K562 (cell line): Measurements from ENCODE around the gene OCA2. TPM values are rescaled to one million over a fixed set of nuclear protein-coding genes. Genes with fewer than 3 reads are reported as not detected.

Experiments used
- ATAC-seq: fragments of 200-7000 bp; cut with Tn5 transposase; 3 replicates; pipeline ENCODE4 v1.9.1; 2020; ENCODE audit warnings: moderate library complexity
- BruUV-seq: library from RNA; stranded (reverse); fragments of 400-500 nt; replicated peaks from 2 replicates; lab custom pipeline; 2021; lab: Mats Ljungman, UMichigan
- CTCF ChIA-PET: fragments of 300-600 bp; formaldehyde crosslinking; extraction: SDS; loops from one replicate; lab custom pipeline; 2021; ENCODE audit warnings: low intra/inter-chr PET ratio; lab: Yijun Ruan, JAX
- POLR2A ChIA-PET: fragments of 300-600, 350-650 bp; sonication (Branson Sonifier 250); formaldehyde crosslinking; extraction: SDS; loops from one replicate; lab custom pipeline; 2021; ENCODE audit warnings: antibody characterized with exemption, inconsistent platforms; lab: Yijun Ruan, JAX
- DNase-seq, 4 experiments: peaks; one replicate each; pipeline versions ENCODE4 v3.0.0 to v3.0.0-alpha.2; 2011 to 2018; ENCODE audit warnings: low spot score in 3 of 4, mixed read lengths in 3 of 4; ENCODE audit errors: extremely low read depth in 1 of 4
- FAIRE-seq: peaks from 2 replicates; lab custom pipeline; 2011; peaks lifted over from hg19 to GRCh38; lab: Jason Lieb, UNC
- H2AFZ ChIP-seq: 2 replicates; pipeline ENCODE4 v1.6.0; 2011; ENCODE audit warnings: low read depth, low read length, control low read depth, inconsistent platforms
- H3K27ac ChIP-seq: fragments of 200-600 bp; 3 replicates; pipeline ENCODE4 v1.8.0; 2011; ENCODE audit warnings: low read depth, mild to moderate bottlenecking, control low read depth, inconsistent platforms, low read length, moderate library complexity, mixed read lengths; ENCODE audit errors: extremely low read depth
- H3K27me3 ChIP-seq, 2 experiments: fragments of 300-600 bp in 1 of 2; 2 replicates in 1 of 2; 3 replicates in 1 of 2; pipeline versions ENCODE4 v1.6.0 to v1.8.0; 2011; ENCODE audit warnings: inconsistent platforms in 2 of 2, low read length in 2 of 2, mild to moderate bottlenecking in 1 of 2, mixed read lengths in 1 of 2, moderate library complexity in 1 of 2; ENCODE audit not compliant: control insufficient read depth in 2 of 2, insufficient read depth in 2 of 2
- H3K36me3 ChIP-seq: fragments of 300-600 bp; 3 replicates; pipeline ENCODE4 v1.8.0; 2011; ENCODE audit warnings: mild to moderate bottlenecking, low read length, inconsistent platforms; ENCODE audit not compliant: control insufficient read depth, insufficient read depth
- H3K4me1 ChIP-seq, 2 experiments: fragments of 200-600 bp in 1 of 2; replicated peaks in 1 of 2; 2 replicates in 1 of 2; 3 replicates in 1 of 2; pipeline versions ENCODE4 v1.5.1 to v1.8.0; 2011; ENCODE audit warnings: inconsistent platforms in 2 of 2, low read length in 2 of 2, mild to moderate bottlenecking in 1 of 2, mixed read lengths in 1 of 2, moderate library complexity in 1 of 2; ENCODE audit not compliant: control insufficient read depth in 2 of 2, insufficient read depth in 2 of 2
- H3K4me2 ChIP-seq: 2 replicates; pipeline ENCODE4 v1.6.1; 2011; ENCODE audit warnings: low read length, control low read depth, inconsistent platforms, mixed read lengths; ENCODE audit not compliant: insufficient read depth
- H3K4me3 ChIP-seq: fragments of 200-600 bp; sonication (generic), shearing (Covaris generic); 2 replicates; pipeline ENCODE4 v1.5.1; 2016; ENCODE audit warnings: control low read depth, inconsistent platforms
- H3K79me2 ChIP-seq: fragments of 200-600 bp; 3 replicates; pipeline ENCODE4 v1.8.0; 2011; ENCODE audit warnings: low read length, inconsistent platforms; ENCODE audit not compliant: control insufficient read depth, insufficient read depth
- H3K9ac ChIP-seq, 2 experiments: 2 replicates each; pipeline versions ENCODE4 v1.6.0 to v1.6.1; 2011; ENCODE audit warnings: low read depth in 2 of 2, low read length in 2 of 2, control low read depth in 1 of 2, inconsistent platforms in 1 of 2, mild to moderate bottlenecking in 1 of 2, mixed read lengths in 1 of 2; ENCODE audit not compliant: insufficient read depth in 1 of 2
- H3K9me1 ChIP-seq: one replicate; pipeline ENCODE4 v1.6.0; 2011; ENCODE audit warnings: inconsistent platforms, mild to moderate bottlenecking, low read length, moderate library complexity; ENCODE audit not compliant: control insufficient read depth, insufficient read depth
- H3K9me3 ChIP-seq: replicated peaks from 2 replicates; pipeline ENCODE4 v1.5.1; 2011; ENCODE audit warnings: low read depth, low read length, inconsistent platforms; ENCODE audit not compliant: control insufficient read depth, insufficient read depth
- H4K20me1 ChIP-seq: replicated peaks from 2 replicates; pipeline ENCODE4 v1.6.1; 2011; ENCODE audit warnings: low read length, inconsistent platforms, mixed read lengths; ENCODE audit not compliant: control insufficient read depth, insufficient read depth
- BCOR ChIP-seq: fragments of 450-650 bp; IDR thresholded peaks from 2 replicates; pipeline ENCODE4 v1.6.1; 2016
- HDAC1 ChIP-seq, 2 experiments: fragments of 450-650 bp; IDR thresholded peaks; 2 replicates each; pipeline ENCODE4 v1.6.1; 2016 to 2017; ENCODE audit warnings: inconsistent platforms in 1 of 2, mild to moderate bottlenecking in 1 of 2, moderate library complexity in 1 of 2
- HDAC2 ChIP-seq: fragments of 450-650 bp; IDR thresholded peaks from 2 replicates; pipeline ENCODE4 v1.6.1; 2016; ENCODE audit warnings: mild to moderate bottlenecking
- HMG20A ChIP-seq: fragments of 450-650 bp; formaldehyde crosslinking; conservative IDR thresholded peaks from 2 replicates; pipeline ENCODE4 v1.4.0; 2020; ENCODE audit warnings: mild to moderate bottlenecking, mixed read lengths
- HNRNPL ChIP-seq: fragments of 200-400 bp; formaldehyde crosslinking; IDR thresholded peaks from 2 replicates; pipeline ENCODE4 v1.6.1; 2017; ENCODE audit warnings: low read depth, mild to moderate bottlenecking, low read length
- HNRNPUL1 ChIP-seq: fragments of 200-400 bp; formaldehyde crosslinking; IDR thresholded peaks from 2 replicates; pipeline ENCODE4 v1.6.1; 2017; ENCODE audit warnings: low read length
- NCOA2 ChIP-seq, 2 experiments: fragments of 450-650 bp; IDR thresholded peaks; 2 replicates each; pipeline ENCODE4 v1.6.1; 2018; ENCODE audit warnings: mild to moderate bottlenecking in 2 of 2, moderate library complexity in 1 of 2; ENCODE audit not compliant: partially characterized antibody in 2 of 2
- NUFIP1 ChIP-seq: fragments of 450-650 bp; IDR thresholded peaks from 2 replicates; pipeline ENCODE4 v1.6.1; 2018; ENCODE audit not compliant: partially characterized antibody
- SRSF7 ChIP-seq: fragments of 200-400 bp; formaldehyde crosslinking; optimal IDR thresholded peaks from 2 replicates; pipeline ENCODE3; 2017; ENCODE audit warnings: mild to moderate bottlenecking, low read depth, low read length
- ZFP30 ChIP-seq: fragments of 250-450 bp; sonication (Bioruptor Pico); IDR thresholded peaks from 2 replicates; pipeline ENCODE4 v1.8.0; 2022; ENCODE audit warnings: moderate library complexity, mild to moderate bottlenecking, inconsistent platforms, borderline replicate concordance
- ZNF12 ChIP-seq: sonication (generic); formaldehyde crosslinking; IDR thresholded peaks from 2 replicates; pipeline ENCODE4 v1.4.0; 2020; ENCODE audit warnings: mild to moderate bottlenecking, missing genetic modification reagents
- ZNF23 ChIP-seq: fragments of 250-450 bp; sonication (Bioruptor Pico); IDR thresholded peaks from 2 replicates; pipeline ENCODE4 v1.4.0; 2020; ENCODE audit warnings: mild to moderate bottlenecking
- ZNF586 ChIP-seq: fragments of 450-650 bp; formaldehyde crosslinking; conservative IDR thresholded peaks from 2 replicates; pipeline ENCODE4 v1.4.0; 2020; ENCODE audit warnings: mild to moderate bottlenecking, moderate library complexity
- WGBS: fragments of 100-300 bp; shearing (Covaris generic); methylation state at CpG from one replicate; pipeline ENCODE4 v1.1.6; 2016; ENCODE audit warnings: low coverage, mixed read lengths; ENCODE audit not compliant: insufficient coverage; ENCODE audit errors: missing lambda C conversion rate; 5-methylcytosine and 5-hydroxymethylcytosine counted together
- in situ Hi-C: fragments of 300-500 bp; cut with MboI; formaldehyde crosslinking; loops from 4 replicates; pipeline ENCODE4 v1.15.0; 2018; ENCODE audit warnings: inconsistent platforms, mixed read lengths
- intact Hi-C: fragments of 100-400 bp; cut with micrococcal nuclease; formaldehyde crosslinking; loops from 2 replicates; pipeline ENCODE4 v1.14.2; 2022
- polyA plus RNA-seq, 8 experiments: library from polyadenylated mRNA; depleted of rRNA in 4 of 8; stranded (reverse) in 5 of 8; unstranded in 3 of 8; fragments of >200 nt; fragmentation: Nextera tagmentation in 2 of 8; fragmentation: Illumina TruSeq in 1 of 8; extraction: Ambion mirVana in 2 of 8; extraction: Trizol in 1 of 8; gene quantifications; 2 replicates each; pipeline versions ENCODE4 v1.2.1 to v1.2.3, GENCODE V29; 2011 to 2014; ENCODE audit warnings: inconsistent platforms in 1 of 8, missing spikeins in 1 of 8
- total RNA-seq, 7 experiments: library from RNA; depleted of rRNA in 6 of 7; stranded (reverse); fragments of >200 nt in 6 of 7; fragmentation: Illumina TruSeq in 2 of 7; extraction: Trizol in 2 of 7; gene quantifications; 2 replicates each; pipeline versions ENCODE4 v1.2.1 to v1.2.3, GENCODE V29; 2011 to 2021; ENCODE audit warnings: low replicate concordance in 1 of 7
- TF ChIP-seq, protein P1 (sequence below): fragments of 250-450 bp; sonication (Bioruptor Pico); IDR thresholded peaks from 2 replicates; pipeline ENCODE4 v1.4.0; 2020; ENCODE audit warnings: mild to moderate bottlenecking, moderate library complexity
- TF ChIP-seq, protein P2 (sequence below): fragments of 450-650 bp; IDR thresholded peaks from 2 replicates; pipeline ENCODE4 v1.6.1; 2016; ENCODE audit warnings: missing biosample characterization, missing genetic modification characterization

OCA2 gene
- total and polyA plus RNA-seq, 9 of the 15 experiments (the other 6 are each of a cell fraction or from before 2014, with no cell fraction given): 0.07 to 0.59 (median 0.17) TPM; not detected in 1

DNA sequence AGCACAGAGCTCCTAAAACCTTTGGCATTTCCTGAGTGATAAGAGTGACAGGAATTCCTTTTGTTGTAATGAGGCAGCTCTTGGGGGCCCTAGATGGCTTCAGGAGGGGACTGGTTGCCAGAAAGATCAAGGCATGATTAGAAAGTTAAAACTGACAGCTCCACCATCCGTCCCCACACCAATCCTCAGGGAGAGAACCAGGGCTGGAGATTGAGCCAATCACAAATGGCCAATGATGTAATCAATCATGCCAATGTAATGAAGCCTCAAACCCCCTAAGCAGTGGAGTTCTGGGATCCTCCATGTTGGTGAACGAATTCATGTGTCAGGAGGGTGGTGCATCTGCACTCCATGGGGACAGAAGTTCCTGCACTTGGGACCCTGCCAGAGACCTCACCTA, 265.1 kb downstream of the OCA2 start:
- Histone ChIP-seq H3K36me3 (no peaks in the 10 kb centered on the region), H4K20me1 (no peaks in the 10 kb centered on the region), H3K79me2 (no peaks in the 10 kb centered on the region), H3K27ac (no peak overlapping the region), H3K9me3 (no peaks in the 10 kb centered on the region), H3K4me2 (no peak overlapping the region)
- POLR2A ChIA-PET: no interaction called here
- no peak for TF ChIP-seq HDAC1 (IDR thresholded peaks at IDR 0.05)
- TF ChIP-seq, protein P1, sequence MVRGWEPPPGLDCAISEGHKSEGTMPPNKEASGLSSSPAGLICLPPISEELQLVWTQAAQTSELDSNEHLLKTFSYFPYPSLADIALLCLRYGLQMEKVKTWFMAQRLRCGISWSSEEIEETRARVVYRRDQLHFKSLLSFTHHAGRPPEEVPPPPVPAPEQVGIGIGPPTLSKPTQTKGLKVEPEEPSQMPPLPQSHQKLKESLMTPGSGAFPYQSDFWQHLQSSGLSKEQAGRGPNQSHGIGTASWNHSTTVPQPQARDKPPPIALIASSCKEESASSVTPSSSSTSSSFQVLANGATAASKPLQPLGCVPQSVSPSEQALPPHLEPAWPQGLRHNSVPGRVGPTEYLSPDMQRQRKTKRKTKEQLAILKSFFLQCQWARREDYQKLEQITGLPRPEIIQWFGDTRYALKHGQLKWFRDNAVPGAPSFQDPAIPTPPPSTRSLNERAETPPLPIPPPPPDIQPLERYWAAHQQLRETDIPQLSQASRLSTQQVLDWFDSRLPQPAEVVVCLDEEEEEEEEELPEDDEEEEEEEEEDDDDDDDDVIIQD (CRISPR knock-in tag): no peak
- TF ChIP-seq, protein P2, sequence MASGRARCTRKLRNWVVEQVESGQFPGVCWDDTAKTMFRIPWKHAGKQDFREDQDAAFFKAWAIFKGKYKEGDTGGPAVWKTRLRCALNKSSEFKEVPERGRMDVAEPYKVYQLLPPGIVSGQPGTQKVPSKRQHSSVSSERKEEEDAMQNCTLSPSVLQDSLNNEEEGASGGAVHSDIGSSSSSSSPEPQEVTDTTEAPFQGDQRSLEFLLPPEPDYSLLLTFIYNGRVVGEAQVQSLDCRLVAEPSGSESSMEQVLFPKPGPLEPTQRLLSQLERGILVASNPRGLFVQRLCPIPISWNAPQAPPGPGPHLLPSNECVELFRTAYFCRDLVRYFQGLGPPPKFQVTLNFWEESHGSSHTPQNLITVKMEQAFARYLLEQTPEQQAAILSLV (tag): no peak
- no peak for TF ChIP-seq HNRNPL
- TF ChIP-seq ZNF12 (CRISPR knock-in tag): no peak
- no peak for TF ChIP-seq BCOR
- TF ChIP-seq SRSF7: no peak
- TF ChIP-seq NCOA2 (IDR thresholded peaks at IDR 0.05; ENCODE audit: partially characterized antibody in 2 of 2): no peak
- no peak for TF ChIP-seq ZNF23
- no peak for TF ChIP-seq NUFIP1
- no peak for TF ChIP-seq HNRNPUL1
- no peak for TF ChIP-seq HMG20A (CRISPR knock-in tag)
- no peak for TF ChIP-seq ZNF586 (CRISPR knock-in tag)
- TF ChIP-seq ZFP30 (CRISPR knock-in tag): no peak
- TF ChIP-seq HDAC2: no peak
- TF ChIP-seq, all 486 proteins: peak for 0
- Histone ChIP-seq H3K27me3 (peaks cover 9 to 26% of the 10 kb centered on the region in 2 experiments), H3K4me1 (no peaks in the 10 kb centered on the region), H3K9me1 (no peaks in the 10 kb centered on the region), H3K4me3 (no peak overlapping the region), H2AFZ (no peak overlapping the region), H3K9ac (no peak overlapping the region)
- in situ Hi-C loops: no loop called here
- CTCF ChIA-PET: no interaction called here
- 0% methylated on average over 2 of the region's 2 CpGs for WGBS
- FAIRE-seq: no peak
- intact Hi-C loops: no loop called here
- no peak for ATAC-seq
- no TSS peak for BruUV-seq
- no peak for DNase-seq
